Activated T-cell treated with anti-CD3 and anti-CD28 coated beads, Interleukin-2, amount 50 U/mL, for 72 hours (primary cell): ENCODE results near the gene THOC2. TPM values are rescaled to one million over a fixed set of nuclear protein-coding genes. Genes with fewer than 3 reads are reported as not detected.

Source experiments
- ATAC-seq, 2 donors: fragments of 150-1000 bp; cut with Tn5 transposase; replicated peaks in 1 of 2; 2 replicates each; pipeline ENCODE4 v1.10.0; 2021; ENCODE audit warnings: moderate library complexity in 2 of 2, mild to moderate bottlenecking in 1 of 2
- DNase-seq, 2 donors: peaks; one replicate each; pipeline ENCODE4 v3.0.0; 2021 to 2022; ENCODE audit warnings: mixed read lengths in 1 of 2
- H3K27ac Mint-ChIP-seq: one replicate; pipeline ENCODE4 v1.8.0; 2022; ENCODE audit warnings: mild to moderate bottlenecking, moderate library complexity, mixed read lengths
- H3K27me3 Mint-ChIP-seq: one replicate; pipeline ENCODE4 v1.8.0; 2022; ENCODE audit warnings: low read depth, mixed read lengths
- H3K36me3 Mint-ChIP-seq, 2 donors: one replicate each; pipeline ENCODE4 v1.8.0; 2022; ENCODE audit warnings: mixed read lengths in 2 of 2, mild to moderate bottlenecking in 1 of 2; ENCODE audit not compliant: insufficient read depth in 2 of 2
- H3K4me1 Mint-ChIP-seq: one replicate; pipeline ENCODE4 v1.8.0; 2022; ENCODE audit warnings: low read depth, mixed read lengths
- H3K4me3 Mint-ChIP-seq, 2 donors: one replicate each; pipeline ENCODE4 v1.8.0; 2022; ENCODE audit warnings: mild to moderate bottlenecking in 2 of 2, mixed read lengths in 2 of 2, moderate library complexity in 2 of 2
- H3K9me3 Mint-ChIP-seq, 2 donors: one replicate each; pipeline ENCODE4 v1.8.0; 2022; ENCODE audit warnings: mixed read lengths in 2 of 2
- total RNA-seq, 2 donors: library from RNA; stranded (reverse); gene quantifications; one replicate each; pipeline ENCODE4 v1.2.3, GENCODE V29; 2022

The THOC2 gene
- total RNA-seq, 2 donors from 2014 or later: 77.8 to 79.2 TPM

GRCh38 chrX:123563167-123563566 lies 169.7 kb downstream of the THOC2 start:
- Mint-ChIP-seq H3K4me1 (no peaks in the 10 kb centered on the region), H3K27ac (no peak overlapping the region), H3K4me3 (no peak overlapping the region), H3K36me3 (no peaks in the 10 kb centered on the region), H3K9me3 (no peaks in the 10 kb centered on the region), H3K27me3 (peaks cover 14% of the 10 kb centered on the region)
- DNase-seq (no peak), ATAC-seq (no peak)

GRCh38 chrX:123562342-123563146 lies 170.3 kb downstream of the THOC2 start:
- H3K9me3 Mint-ChIP-seq: no peaks in the 10 kb centered on the region
- no peak for ATAC-seq

GRCh38 chrX:123561439-123562215 lies 171.2 kb downstream of the THOC2 start:
- Mint-ChIP-seq H3K4me1 (no peaks in the 10 kb centered on the region), H3K27ac (no peak overlapping the region), H3K27me3 (peaks cover 13% of the 10 kb centered on the region), H3K36me3 (no peaks in the 10 kb centered on the region), H3K4me3 (no peak overlapping the region), H3K9me3 (no peaks in the 10 kb centered on the region)
- DNase-seq (no peak), ATAC-seq (no peak)

More at GRCh38 chrX:123562342-123563146, 170.3 kb downstream of the THOC2 start:
- Mint-ChIP-seq H3K36me3 (no peaks in the 10 kb centered on the region), H3K27me3 (peaks cover 14% of the 10 kb centered on the region), H3K4me3 (no peak overlapping the region), H3K4me1 (no peaks in the 10 kb centered on the region), H3K27ac (no peak overlapping the region)
- DNase-seq: no peak

GRCh38 chrX:123550829-123551228 lies 182.0 kb downstream of the THOC2 start:
- H3K9me3 Mint-ChIP-seq: peaks cover 2% of the 10 kb centered on the region in 2 donors
- no peak for DNase-seq
- H3K27ac Mint-ChIP-seq: no peak overlapping the region
- H3K4me3 Mint-ChIP-seq: no peak overlapping the region
- H3K36me3 Mint-ChIP-seq: no peaks in the 10 kb centered on the region
- no peaks in the 10 kb centered on the region for H3K4me1 Mint-ChIP-seq
- ATAC-seq: no peak
- peaks cover 5% of the 10 kb centered on the region for H3K27me3 Mint-ChIP-seq

Other genes with a start within 250 kb of the THOC2 start
- 10 to 100 TPM; 35.1 to 41.4 TPM for gene XIAP, start 127.0 kb upstream of the THOC2 start, total RNA-seq
- 10 to 100 TPM; 82.1 to 89.5 TPM for gene STAG2, start 228.7 kb upstream of the THOC2 start, total RNA-seq